ENCODE data around the gene IFNA8. TPM values are rescaled to one million over a fixed set of nuclear protein-coding genes. Genes with fewer than 3 reads are reported as not detected.
"Not testable (repeated sequence)": the region's sequence is repeated elsewhere in the genome, so short reads cannot be mapped to it uniquely, and the experiment has no call there.

The IFNA8 gene
- total RNA-seq, 1 experiment from 2014 or later = not detected

GRCh38 chr9:21362287-21362686 lies 46.6 kb upstream of the IFNA8 start:
- Histone ChIP-seq H4K5ac (ENCODE audit: insufficient read length, low read depth, low read length) (no peak overlapping the region), H3K18ac (ENCODE audit: insufficient read length, low read depth, low read length) (no peak overlapping the region), H2BK5ac (ENCODE audit: insufficient read length, low read length) (no peak overlapping the region), H2AK5ac (ENCODE audit: insufficient read length, low read length) (no peak overlapping the region), H3K14ac (ENCODE audit: insufficient read depth, low read length) (no peak overlapping the region), H2BK15ac (ENCODE audit: low read depth, low read length) (no peak overlapping the region), H4K91ac (ENCODE audit: insufficient read length, low read depth, low read length) (no peak overlapping the region), H3K4me1 (ENCODE audit: insufficient read depth, low read length) (no peaks in the 10 kb centered on the region; the same call in 1 of the 2 replicates), H3K27ac (ENCODE audit: insufficient read length, low read depth, low read length) (no peak overlapping the region), H3T11ph (ENCODE audit: low read length) (no peak overlapping the region), H4K8ac (replicated peaks; ENCODE audit: insufficient read length, low read depth, low read length) (no peak overlapping the region), H2BK12ac (ENCODE audit: insufficient read length, low read depth, low read length) (no peak overlapping the region), H3K23ac (ENCODE audit: insufficient read length, low read depth, low read length) (no peak overlapping the region), H3K27me3 (ENCODE audit: insufficient read depth, low read length) (no peaks in the 10 kb centered on the region), H3K9ac (ENCODE audit: extremely low read depth, insufficient read length, low read length) (no peak overlapping the region), H3K79me2 (ENCODE audit: insufficient read depth, low read length) (no peaks in the 10 kb centered on the region), H3K23me2 (ENCODE audit: insufficient read length, low read depth, low read length, poor library complexity, severe bottlenecking) (no peaks in the 10 kb centered on the region), H4K20me1 (ENCODE audit: control insufficient read depth, insufficient read depth, insufficient read length) (no peaks in the 10 kb centered on the region), H2BK20ac (ENCODE audit: low read depth, low read length, poor library complexity, severe bottlenecking) (no peak overlapping the region), H3K9me3 (ENCODE audit: control insufficient read depth, low read depth, low read length) (no peaks in the 10 kb centered on the region), H3K4me2 (ENCODE audit: insufficient read depth, insufficient read length, low read length) (no peak overlapping the region), H3K79me1 (ENCODE audit: insufficient read depth, low read depth, low read length, poor library complexity, severe bottlenecking) (no peaks in the 10 kb centered on the region), H2BK120ac (ENCODE audit: low read depth, low read length, poor library complexity, severe bottlenecking) (no peak overlapping the region), H3K56ac (ENCODE audit: insufficient read length, low read depth, low read length) (no peak overlapping the region), H2AFZ (ENCODE audit: low read length) (no peak overlapping the region), H3K4ac (ENCODE audit: low read depth, low read length) (no peak overlapping the region)
- Mint-ChIP-seq H3K27me3 (ENCODE audit: low read depth) (peaks cover 1% of the 10 kb centered on the region; the same call in 1 of the 2 replicates), H3K36me3 (ENCODE audit: insufficient read depth in 1 of 3, low read depth in 3 of 3) (no peaks in the 10 kb centered on the region), H3K9me3 (no peaks in the 10 kb centered on the region), H3K4me3 (no peak overlapping the region), H3K4me1 (no peaks in the 10 kb centered on the region), H3K27ac (no peak overlapping the region)
- no CpG with 5 or more reads among the region's 8 CpGs for WGBS (ENCODE audit: extremely low coverage, insufficient read length, low lambda C conversion rate)
- no peak for DNase-seq
- TF ChIP-seq CTCF (conservative IDR thresholded peaks at IDR 0.05) = no peak

- H2BK5ac ChIP-seq (ENCODE audit: insufficient read length, low read length); H4K5ac ChIP-seq (ENCODE audit: insufficient read length, low read depth, low read length); H2AFZ ChIP-seq (ENCODE audit: low read length); H3K27ac ChIP-seq (ENCODE audit: insufficient read length, low read depth, low read length); H2BK15ac ChIP-seq (ENCODE audit: low read depth, low read length); H3K27me3 ChIP-seq (ENCODE audit: insufficient read depth, low read length); H3K23me2 ChIP-seq (ENCODE audit: insufficient read length, low read depth, low read length, poor library complexity, severe bottlenecking); H3K18ac ChIP-seq (ENCODE audit: insufficient read length, low read depth, low read length); H2AK5ac ChIP-seq (ENCODE audit: insufficient read length, low read length); H3T11ph ChIP-seq (ENCODE audit: low read length); H3K79me1 ChIP-seq (ENCODE audit: insufficient read depth, low read depth, low read length, poor library complexity, severe bottlenecking); H2BK12ac ChIP-seq (ENCODE audit: insufficient read length, low read depth, low read length); H3K4ac ChIP-seq (ENCODE audit: low read depth, low read length); H3K9me3 Mint-ChIP-seq; H2BK120ac ChIP-seq (ENCODE audit: low read depth, low read length, poor library complexity, severe bottlenecking); H4K91ac ChIP-seq (ENCODE audit: insufficient read length, low read depth, low read length); H3K79me2 ChIP-seq (ENCODE audit: insufficient read depth, low read length); H3K4me1 ChIP-seq (ENCODE audit: insufficient read depth, low read length); H3K4me2 ChIP-seq (ENCODE audit: insufficient read depth, insufficient read length, low read length); H3K9ac ChIP-seq (ENCODE audit: extremely low read depth, insufficient read length, low read length); H3K27me3 Mint-ChIP-seq (ENCODE audit: low read depth); H3K23ac ChIP-seq (ENCODE audit: insufficient read length, low read depth, low read length); H4K8ac ChIP-seq (replicated peaks; ENCODE audit: insufficient read length, low read depth, low read length); H2BK20ac ChIP-seq (ENCODE audit: low read depth, low read length, poor library complexity, severe bottlenecking); H3K14ac ChIP-seq (ENCODE audit: insufficient read depth, low read length); H3K27ac Mint-ChIP-seq; H3K4me3 Mint-ChIP-seq; H3K36me3 Mint-ChIP-seq (ENCODE audit: insufficient read depth in 1 of 3, low read depth in 3 of 3); DNase-seq; H4K20me1 ChIP-seq (ENCODE audit: control insufficient read depth, insufficient read depth, insufficient read length); H3K4me1 Mint-ChIP-seq; H3K9me3 ChIP-seq (ENCODE audit: control insufficient read depth, low read depth, low read length); H3K56ac ChIP-seq (ENCODE audit: insufficient read length, low read depth, low read length): not testable (repeated sequence)
- no CpG with 5 or more reads among the region's 2 CpGs for WGBS (ENCODE audit: extremely low coverage, insufficient read length, low lambda C conversion rate)
Measured at GRCh38 chr9:21367169-21367568, 41.7 kb upstream of the IFNA8 start.
